ENCODE results near the gene INF2.

Gene INF2

GRCh38 chr14:104734601-104734990 is 45.2 kb downstream of the INF2 start:
- TF ChIP-seq, protein P1, sequence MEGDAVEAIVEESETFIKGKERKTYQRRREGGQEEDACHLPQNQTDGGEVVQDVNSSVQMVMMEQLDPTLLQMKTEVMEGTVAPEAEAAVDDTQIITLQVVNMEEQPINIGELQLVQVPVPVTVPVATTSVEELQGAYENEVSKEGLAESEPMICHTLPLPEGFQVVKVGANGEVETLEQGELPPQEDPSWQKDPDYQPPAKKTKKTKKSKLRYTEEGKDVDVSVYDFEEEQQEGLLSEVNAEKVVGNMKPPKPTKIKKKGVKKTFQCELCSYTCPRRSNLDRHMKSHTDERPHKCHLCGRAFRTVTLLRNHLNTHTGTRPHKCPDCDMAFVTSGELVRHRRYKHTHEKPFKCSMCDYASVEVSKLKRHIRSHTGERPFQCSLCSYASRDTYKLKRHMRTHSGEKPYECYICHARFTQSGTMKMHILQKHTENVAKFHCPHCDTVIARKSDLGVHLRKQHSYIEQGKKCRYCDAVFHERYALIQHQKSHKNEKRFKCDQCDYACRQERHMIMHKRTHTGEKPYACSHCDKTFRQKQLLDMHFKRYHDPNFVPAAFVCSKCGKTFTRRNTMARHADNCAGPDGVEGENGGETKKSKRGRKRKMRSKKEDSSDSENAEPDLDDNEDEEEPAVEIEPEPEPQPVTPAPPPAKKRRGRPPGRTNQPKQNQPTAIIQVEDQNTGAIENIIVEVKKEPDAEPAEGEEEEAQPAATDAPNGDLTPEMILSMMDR (IDR thresholded peaks at IDR 0.05; ENCODE audit: low read depth, low read length): no peak
- H3K4me3 ChIP-seq (ENCODE audit: low read depth, low read length): no peak overlapping the region

- TF ChIP-seq, protein P1 (IDR thresholded peaks at IDR 0.05; ENCODE audit: low read depth, low read length): no peak
- no peak overlapping the region for H3K4me3 ChIP-seq (ENCODE audit: low read depth, low read length)
Measured at GRCh38 chr14:104734991-104735779, 45.8 kb downstream of the INF2 start.

DNA sequence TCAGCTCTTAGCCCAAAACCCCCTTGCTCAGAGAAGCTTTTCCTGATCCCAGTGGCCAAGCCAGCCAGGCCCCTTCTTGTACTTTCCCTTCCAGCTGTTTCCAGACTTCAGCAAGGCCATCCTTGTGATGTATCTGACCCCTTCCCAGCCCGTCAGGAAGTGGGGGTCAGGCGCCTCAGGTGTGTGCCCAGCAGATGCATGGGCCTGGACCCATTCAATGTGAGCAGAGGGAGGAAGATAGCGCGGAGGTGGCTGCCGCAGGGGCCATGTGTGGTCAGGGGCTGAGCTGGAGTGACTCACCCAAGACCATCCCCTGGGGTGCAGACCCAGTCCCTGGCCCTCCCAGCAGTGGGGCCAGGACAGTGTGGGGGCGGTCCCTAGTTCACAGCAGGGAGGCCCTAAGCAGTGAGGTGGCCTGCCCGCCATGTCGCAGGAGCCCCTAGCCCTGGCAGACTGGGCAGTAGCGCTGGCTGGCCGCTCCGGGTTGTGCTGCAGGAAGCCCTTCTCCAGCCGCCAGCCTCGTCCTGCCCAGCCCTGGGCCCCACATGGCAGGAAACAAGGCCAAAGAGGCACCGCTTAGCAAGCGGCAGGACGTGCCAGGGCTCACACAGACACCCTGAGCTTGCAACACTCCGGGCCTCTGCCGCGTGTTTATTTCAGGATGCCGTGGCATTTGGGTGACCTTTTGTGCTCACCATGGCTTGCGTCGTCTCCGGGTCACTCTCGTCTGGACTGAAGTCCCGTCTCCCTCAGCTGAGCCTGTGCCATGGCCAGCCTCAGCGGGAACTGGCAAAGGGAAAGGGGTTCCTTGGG is 46.6 kb downstream of the INF2 start:
- H3K4me3 ChIP-seq (ENCODE audit: low read depth, low read length): no peak overlapping the region
- TF ChIP-seq, protein P1 (IDR thresholded peaks at IDR 0.05; ENCODE audit: low read depth, low read length): no peak

- TF ChIP-seq, protein P1 (IDR thresholded peaks at IDR 0.05; ENCODE audit: low read depth, low read length): no peak
- no peak overlapping the region for H3K4me3 ChIP-seq (ENCODE audit: low read depth, low read length)
Measured at GRCh38 chr14:104738375-104739019, 49.1 kb downstream of the INF2 start.

- no peak overlapping the region for H3K4me3 ChIP-seq (ENCODE audit: low read depth, low read length)
- TF ChIP-seq, protein P1 (IDR thresholded peaks at IDR 0.05; ENCODE audit: low read depth, low read length): no peak
Measured at GRCh38 chr14:104739026-104739425, 49.6 kb downstream of the INF2 start.

GRCh38 chr14:104739546-104740516 is 50.4 kb downstream of the INF2 start:
- TF ChIP-seq, protein P1 (IDR thresholded peaks at IDR 0.05; ENCODE audit: low read depth, low read length): no peak
- no peak overlapping the region for H3K4me3 ChIP-seq (ENCODE audit: low read depth, low read length)
